BE2C (cell line): ENCODE measurements around the gene ZFP91.
A peak's percentile ranks its signal among the peaks of the same experiment; 100 is the strongest.

Experiments
- DNase-seq: peaks from one replicate; pipeline ENCODE4 v3.0.0-alpha.2; 2020
- H3K27me3 ChIP-seq: fragments of 250-450 bp; sonication (Bioruptor Pico); 2 replicates; pipeline ENCODE4 v1.5.1; 2020; ENCODE audit warnings: mild to moderate bottlenecking
- H3K36me3 ChIP-seq: fragments of 250-450 bp; sonication (Bioruptor Pico); 2 replicates; pipeline ENCODE4 v1.5.1; 2020; ENCODE audit warnings: mild to moderate bottlenecking
- H3K4me1 ChIP-seq: fragments of 250-450 bp; sonication (Bioruptor Pico); 2 replicates; pipeline ENCODE4 v1.5.1; 2020
- H3K4me3 ChIP-seq: 2 replicates; pipeline ENCODE4 v1.5.1; 2011; ENCODE audit warnings: low read depth, low read length
- H3K9me3 ChIP-seq: fragments of 250-450 bp; sonication (Bioruptor Pico); 2 replicates; pipeline ENCODE4 v1.5.1; 2020
- CTCF ChIP-seq: IDR thresholded peaks from 2 replicates; pipeline ENCODE4 v1.5.1; 2012; ENCODE audit warnings: mild to moderate bottlenecking, low read depth, low read length

Gene ZFP91

GRCh38 chr11:58574881-58575280 lies 4.0 kb upstream of the ZFP91 start:
- H3K4me1 ChIP-seq = no peaks in the 10 kb centered on the region
- no peak for TF ChIP-seq CTCF
- no peak for DNase-seq
- peaks cover 3% of the 10 kb centered on the region; the same call in 1 of the 2 replicates for H3K36me3 ChIP-seq
- no peak overlapping the region for H3K4me3 ChIP-seq
- H3K9me3 ChIP-seq = no peaks in the 10 kb centered on the region
- no peaks in the 10 kb centered on the region for H3K27me3 ChIP-seq

DNA sequence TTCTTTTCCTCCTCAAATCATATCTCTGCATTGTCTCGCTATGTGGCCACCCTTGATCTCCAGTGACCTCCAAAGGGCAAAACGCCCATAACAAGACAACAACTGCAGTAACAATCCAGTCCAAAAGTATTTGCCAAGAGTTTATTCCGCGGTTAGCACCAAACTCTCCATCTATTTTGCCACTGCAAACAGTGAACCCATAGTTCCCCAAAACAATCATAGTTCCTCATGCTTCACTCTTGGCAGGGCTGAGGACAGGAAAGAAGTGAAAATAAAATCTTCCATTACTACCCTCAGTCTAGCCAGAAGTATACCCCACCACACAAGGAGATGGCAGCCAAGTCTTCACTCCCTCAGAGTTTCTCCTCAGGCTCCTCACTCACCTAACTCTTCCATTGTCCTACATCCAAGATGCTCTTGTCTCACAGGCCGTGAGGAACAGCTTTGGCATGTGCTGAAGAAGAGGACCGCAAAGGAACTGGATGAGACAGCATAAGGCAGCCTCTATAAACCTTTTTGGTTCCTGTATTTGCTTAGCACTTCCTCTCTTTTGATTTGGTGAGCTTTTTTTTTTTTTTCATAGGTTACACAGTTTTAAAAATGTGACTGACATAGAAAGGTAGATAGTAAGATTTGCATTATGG lies 3.4 kb upstream of the ZFP91 start, which contains the start of gene LPXN:
Gene LPXN, minus strand, starts transcription at position 480 of the 644 bp plus-strand sequence. Its CDS starts 84 bp downstream, at position 396.
- Histone ChIP-seq H3K9me3 (no peaks in the 10 kb centered on the region), H3K4me3 (no peak within 1 kb of the TSS), H3K36me3 (peaks cover 3% of the 10 kb centered on the region; the same call in 1 of the 2 replicates), H3K4me1 (no peaks in the 10 kb centered on the region), H3K27me3 (no peaks in the 10 kb centered on the region)
- no peak for DNase-seq
- no peak for TF ChIP-seq CTCF

GRCh38 chr11:58576887-58577471 lies 1.9 kb upstream of the ZFP91 start:
- Histone ChIP-seq H3K9me3 (no peaks in the 10 kb centered on the region), H3K4me3 (peak overlapping the region; percentile 90), H3K27me3 (no peaks in the 10 kb centered on the region), H3K4me1 (no peaks in the 10 kb centered on the region), H3K36me3 (peaks cover 3% of the 10 kb centered on the region; the same call in 1 of the 2 replicates)
- DNase-seq = no peak
- peak; percentile 36 for TF ChIP-seq CTCF

DNA sequence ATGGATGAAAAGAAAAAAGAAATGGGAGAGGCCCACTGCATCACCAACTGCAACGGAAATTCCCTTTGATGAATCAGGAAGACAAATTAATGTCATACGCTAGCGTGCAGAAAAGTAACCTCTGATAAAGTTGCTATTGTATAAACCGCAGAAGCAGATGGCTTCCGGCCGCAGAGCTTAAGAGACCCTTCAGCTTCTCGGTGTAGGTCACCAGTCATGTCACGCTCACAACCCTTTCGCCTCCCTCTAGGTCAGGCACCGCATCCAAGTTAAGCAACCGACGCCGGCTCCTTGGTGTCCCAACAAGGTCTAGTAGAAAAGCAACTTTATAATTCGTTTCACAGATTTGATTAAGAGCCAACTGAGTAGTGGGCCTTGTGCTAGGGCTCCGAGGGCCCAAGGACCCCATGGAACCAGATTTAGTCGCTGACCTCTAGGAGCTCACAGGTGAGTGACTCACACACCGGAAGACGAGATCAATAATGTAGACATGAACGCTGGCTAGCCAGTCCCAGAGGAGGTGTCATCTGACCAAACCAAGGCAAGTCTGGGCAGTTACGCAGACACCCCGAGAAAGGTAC lies 1.2 kb upstream of the ZFP91 start:
- Histone ChIP-seq H3K4me1 (no peaks in the 10 kb centered on the region), H3K4me3 (peak overlapping the region; percentile 90), H3K9me3 (no peaks in the 10 kb centered on the region), H3K36me3 (peaks cover 3% of the 10 kb centered on the region; the same call in 1 of the 2 replicates), H3K27me3 (no peaks in the 10 kb centered on the region)
- no peak for TF ChIP-seq CTCF
- peak; percentile 7 for DNase-seq

DNA sequence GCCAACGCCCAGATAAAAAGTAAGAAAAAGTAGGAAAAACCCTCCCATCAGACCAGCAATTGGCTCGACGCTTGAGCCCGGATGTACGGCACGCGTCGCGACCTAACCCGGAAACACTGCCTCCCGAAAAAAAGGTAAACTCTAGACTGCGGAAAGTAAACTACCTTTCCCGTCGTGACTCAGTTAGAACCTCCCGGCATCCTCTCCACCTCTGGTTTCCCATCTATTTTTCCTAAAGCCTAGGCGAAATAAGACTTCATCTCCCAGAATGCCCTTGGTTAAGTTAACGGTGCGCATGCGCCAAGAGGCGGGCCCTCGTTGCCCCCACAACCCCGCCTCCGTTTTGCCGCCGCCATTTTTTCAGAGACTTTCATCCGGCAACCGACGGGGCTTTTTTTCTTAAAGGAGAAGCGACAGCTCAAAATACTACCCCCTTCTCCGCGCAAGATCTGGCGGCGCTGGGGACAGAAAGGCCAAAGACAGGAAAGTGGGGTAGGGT lies 678 bp upstream of the ZFP91 start:
- no peaks in the 10 kb centered on the region for H3K4me1 ChIP-seq

More for the DNA sequence above, 678 bp upstream of the ZFP91 start:
- H3K27me3 ChIP-seq = no peaks in the 10 kb centered on the region
- peak; percentile 81 for DNase-seq
- peaks cover 3% of the 10 kb centered on the region; the same call in 1 of the 2 replicates for H3K36me3 ChIP-seq
- TF ChIP-seq CTCF = no peak
- H3K9me3 ChIP-seq = no peaks in the 10 kb centered on the region
- H3K4me3 ChIP-seq = peak overlapping the region; percentile 90
